Cardiac muscle cell (in vitro differentiated cells and primary cell): ENCODE data around the gene RASSF5. TPM values are rescaled to one million over a fixed set of nuclear protein-coding genes. Genes with fewer than 3 reads are reported as not detected.

Experiments
- DNase-seq, 2 donors: peaks; one replicate each; pipeline versions ENCODE4 v3.0.0 to v3.0.0-alpha.2; 2010 to 2017; ENCODE audit warnings: low read depth in 1 of 2, low spot score in 1 of 2
- H3K27ac ChIP-seq: fragments of 200-600 bp; sonication (generic); 2 replicates; pipeline ENCODE4 v1.5.1; 2016
- H3K27me3 ChIP-seq: fragments of 200-600 bp; sonication (generic); 2 replicates; pipeline ENCODE4 v1.6.0; 2016; ENCODE audit warnings: control low read depth
- H3K36me3 ChIP-seq: fragments of 200-600 bp; sonication (generic); 2 replicates; pipeline ENCODE4 v1.5.1; 2016; ENCODE audit warnings: control low read depth
- H3K4me1 ChIP-seq: fragments of 200-600 bp; sonication (generic); 2 replicates; pipeline ENCODE4 v1.8.1; 2017; ENCODE audit warnings: low read depth, mild to moderate bottlenecking, mixed run types
- H3K4me3 ChIP-seq: fragments of 200-600 bp; sonication (generic); 2 replicates; pipeline ENCODE4 v1.5.1; 2016; ENCODE audit warnings: mild to moderate bottlenecking
- H3K9me3 ChIP-seq: fragments of 200-600 bp; sonication (generic); 2 replicates; pipeline ENCODE4 v1.5.1; 2017; ENCODE audit warnings: low read depth, mild to moderate bottlenecking, control low read depth
- CTCF ChIP-seq: IDR thresholded peaks from 2 replicates; pipeline ENCODE4 v1.5.1; 2012; ENCODE audit warnings: low read depth, mild to moderate bottlenecking, low read length
- polyA plus RNA-seq: library from polyadenylated mRNA; unstranded; fragments of >200 nt; fragmentation: Nextera tagmentation; extraction: Ambion mirVana; gene quantifications from 2 replicates; pipeline ENCODE4 v1.2.1, GENCODE V29; 2016
- total RNA-seq: library from RNA; depleted of rRNA; stranded (reverse); fragments of >200 nt; gene quantifications from 2 replicates; pipeline ENCODE4 v1.2.3, GENCODE V29; 2016

The RASSF5 gene
- total and polyA plus RNA-seq, 2 experiments from 2014 or later = 40.9 to 50.7 TPM

GRCh38 chr1:206477110-206477509, 30.2 kb upstream of the RASSF5 start:
- no peak for TF ChIP-seq CTCF
- no peak for DNase-seq
- peaks cover 4% of the 10 kb centered on the region for H3K36me3 ChIP-seq
- peaks cover 3% of the 10 kb centered on the region for H3K4me1 ChIP-seq
- H3K4me3 ChIP-seq = no peak overlapping the region
- no peaks in the 10 kb centered on the region for H3K9me3 ChIP-seq
- no peak overlapping the region for H3K27ac ChIP-seq
- no peaks in the 10 kb centered on the region for H3K27me3 ChIP-seq

GRCh38 chr1:206477581-206478380, 29.6 kb upstream of the RASSF5 start:
- no peak for TF ChIP-seq CTCF
- DNase-seq = no peak
- Histone ChIP-seq H3K4me1 (no peaks in the 10 kb centered on the region), H3K9me3 (no peaks in the 10 kb centered on the region), H3K27ac (no peak overlapping the region), H3K27me3 (no peaks in the 10 kb centered on the region), H3K4me3 (no peak overlapping the region), H3K36me3 (peaks cover 4% of the 10 kb centered on the region)

- H3K36me3 ChIP-seq = peaks cover 7% of the 10 kb centered on the region
- no peak for DNase-seq
- no peak overlapping the region for H3K27ac ChIP-seq
- no peaks in the 10 kb centered on the region for H3K27me3 ChIP-seq
- H3K9me3 ChIP-seq = no peaks in the 10 kb centered on the region
- H3K4me1 ChIP-seq = no peaks in the 10 kb centered on the region
- no peak for TF ChIP-seq CTCF
- H3K4me3 ChIP-seq = no peak overlapping the region
These were observed 28.6 kb upstream of the RASSF5 start for GRCh38 chr1:206478746-206479145.

GRCh38 chr1:206479183-206480125, 27.9 kb upstream of the RASSF5 start:
- Histone ChIP-seq H3K4me3 (no peak overlapping the region), H3K4me1 (no peaks in the 10 kb centered on the region), H3K9me3 (no peaks in the 10 kb centered on the region), H3K27me3 (no peaks in the 10 kb centered on the region), H3K36me3 (peaks cover 7% of the 10 kb centered on the region), H3K27ac (no peak overlapping the region)
- DNase-seq = peak; percentile 87
- TF ChIP-seq CTCF = peak; percentile 81

- no peak for TF ChIP-seq CTCF
- H3K9me3 ChIP-seq = no peaks in the 10 kb centered on the region
- no peaks in the 10 kb centered on the region for H3K27me3 ChIP-seq
- DNase-seq = no peak
- H3K27ac ChIP-seq = no peak overlapping the region
- no peak overlapping the region for H3K4me3 ChIP-seq
- peaks cover 4% of the 10 kb centered on the region for H3K36me3 ChIP-seq
- H3K4me1 ChIP-seq = no peaks in the 10 kb centered on the region
These were observed 27.1 kb upstream of the RASSF5 start for GRCh38 chr1:206480211-206480610.
